NCI-H1436 (cell line): Measurements from ENCODE around the gene ADGRD1.
A peak's percentile ranks its signal among the peaks of the same experiment; 100 is the strongest.

Experiments
- DNase-seq: peaks from one replicate; lab custom pipeline; 2025; lab: John Stamatoyannopoulos, UW

The ADGRD1 gene

DNA sequence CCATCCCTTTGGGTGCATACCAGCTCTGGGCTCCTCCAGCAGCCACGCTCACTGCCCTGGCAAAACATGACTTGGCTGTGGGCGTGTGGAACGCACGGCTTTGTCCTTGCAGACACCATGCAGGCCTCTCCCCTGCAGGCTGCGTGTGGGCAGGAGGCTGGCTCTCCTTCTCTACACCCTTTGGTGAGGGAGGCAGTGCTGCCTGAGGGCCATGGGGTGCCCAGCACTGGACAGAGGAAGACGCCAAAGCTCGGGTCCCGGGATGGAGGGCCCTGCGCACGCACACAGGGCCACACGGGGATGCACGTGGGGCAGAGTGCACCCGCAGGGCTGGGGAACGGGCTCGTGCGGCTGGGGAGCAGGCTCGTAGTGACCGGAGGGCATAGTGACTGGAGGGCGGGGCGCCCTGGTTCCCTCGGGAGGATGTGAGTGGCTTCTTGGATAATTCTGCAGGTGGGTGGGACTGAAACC is 89.7 kb downstream of the ADGRD1 start:
- DNase-seq, result no peak

DNA sequence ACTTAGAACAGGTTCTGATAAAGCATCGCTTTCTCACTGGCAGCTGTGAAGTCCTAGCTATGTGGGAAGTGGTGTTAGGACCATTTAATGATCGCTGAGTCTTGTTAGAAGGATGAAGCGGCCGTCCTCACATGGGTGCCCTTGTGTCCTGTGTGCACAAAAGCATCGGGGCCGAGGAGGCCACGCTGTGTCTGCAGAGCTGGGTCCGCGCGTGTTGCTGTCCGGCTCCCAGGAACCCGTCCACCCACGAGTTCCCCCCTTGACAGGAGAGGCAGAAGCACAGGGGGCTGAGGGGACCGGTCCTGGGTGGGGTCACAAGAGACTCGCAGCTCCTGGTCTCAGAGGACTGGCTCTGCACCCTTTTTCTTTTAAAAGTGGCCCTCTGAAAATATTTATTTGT is 90.4 kb downstream of the ADGRD1 start:
- DNase-seq, result no peak

DNA sequence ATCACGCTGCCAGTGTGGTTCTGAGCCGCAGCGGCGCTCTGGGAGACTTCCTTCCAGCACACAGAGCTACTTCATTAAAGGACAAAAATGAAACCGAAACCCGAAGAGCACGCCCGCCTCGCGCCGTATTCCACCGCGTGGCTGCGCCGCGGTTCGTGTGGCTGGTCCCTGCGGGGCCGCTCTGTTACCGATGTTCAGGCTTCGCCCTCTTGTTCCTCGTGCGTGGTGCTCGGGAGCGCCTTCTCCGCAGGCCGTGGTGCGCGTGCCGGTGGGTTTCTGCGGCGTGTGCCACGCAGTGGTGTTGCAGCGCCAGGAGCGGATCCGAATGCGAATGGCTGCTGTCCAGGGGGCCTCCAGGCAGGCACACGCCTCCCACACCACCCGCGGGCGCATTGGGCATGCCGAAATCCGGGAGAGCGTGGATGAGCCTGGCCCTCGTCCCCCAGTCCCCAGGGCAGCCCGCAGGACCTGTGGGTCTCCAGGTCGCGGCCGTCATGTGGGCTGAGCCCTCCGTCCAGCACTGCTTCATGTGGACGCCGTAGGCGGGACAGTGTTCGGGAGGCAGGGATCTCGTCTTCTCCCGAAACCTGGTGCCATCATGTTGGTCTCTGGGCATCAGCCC is 91.2 kb downstream of the ADGRD1 start:
- peak; percentile 29 for DNase-seq

GRCh38 chr12:131045705-131046460 is 92.2 kb downstream of the ADGRD1 start:
- no peak for DNase-seq

DNA sequence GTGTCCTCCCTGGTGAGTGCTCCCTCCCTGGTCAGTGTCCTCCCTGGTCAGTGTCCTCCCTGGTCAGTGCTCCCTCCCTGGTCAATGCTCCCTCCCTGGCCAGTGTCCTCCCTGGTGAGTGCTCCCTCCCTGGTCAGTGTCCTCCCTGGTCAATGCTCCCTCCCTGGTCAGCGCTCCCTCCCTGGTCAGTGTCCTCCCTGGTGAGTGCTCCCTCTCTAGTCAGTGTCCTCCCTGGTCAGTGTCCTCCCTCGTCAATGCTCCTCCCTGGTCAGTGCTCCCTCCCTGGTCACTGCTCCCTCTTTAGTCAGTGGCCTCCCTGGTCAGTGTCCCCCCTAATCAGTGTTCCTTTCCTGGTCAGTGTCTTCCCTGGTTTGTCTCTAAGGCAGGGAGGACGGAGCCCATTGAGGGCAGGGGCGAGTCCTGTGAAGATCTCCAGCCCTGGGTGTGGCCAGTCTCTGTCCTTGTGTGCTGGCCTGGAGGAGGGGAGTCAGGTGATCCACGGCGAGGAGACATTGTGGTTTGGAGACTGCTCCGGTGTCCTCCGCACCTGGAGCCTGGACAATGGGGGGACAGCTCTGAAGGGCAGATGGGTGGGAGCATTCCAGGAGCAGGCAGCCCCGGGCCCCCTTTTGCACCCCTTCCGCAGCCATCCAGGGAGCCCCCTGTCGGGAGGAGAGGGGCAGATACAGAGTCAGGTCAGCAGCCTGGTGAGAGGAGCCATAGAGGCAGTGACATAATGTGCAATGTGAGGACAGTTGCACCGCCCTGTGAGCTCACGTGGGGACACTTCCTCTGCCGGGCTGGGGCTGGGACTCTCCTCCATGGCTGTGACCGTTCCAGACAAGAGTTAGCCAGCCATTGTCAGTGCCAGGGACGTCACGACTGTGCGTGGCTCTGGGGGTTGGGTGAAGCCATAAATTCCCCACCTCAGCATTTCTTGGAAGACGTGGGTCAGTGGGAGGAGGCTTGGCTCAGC is 93.4 kb downstream of the ADGRD1 start:
- DNase-seq, result no peak

GRCh38 chr12:131047789-131048610 is 94.3 kb downstream of the ADGRD1 start:
- no peak for DNase-seq

- no peak for DNase-seq
Measured at GRCh38 chr12:131048611-131048990, 94.9 kb downstream of the ADGRD1 start.

DNA sequence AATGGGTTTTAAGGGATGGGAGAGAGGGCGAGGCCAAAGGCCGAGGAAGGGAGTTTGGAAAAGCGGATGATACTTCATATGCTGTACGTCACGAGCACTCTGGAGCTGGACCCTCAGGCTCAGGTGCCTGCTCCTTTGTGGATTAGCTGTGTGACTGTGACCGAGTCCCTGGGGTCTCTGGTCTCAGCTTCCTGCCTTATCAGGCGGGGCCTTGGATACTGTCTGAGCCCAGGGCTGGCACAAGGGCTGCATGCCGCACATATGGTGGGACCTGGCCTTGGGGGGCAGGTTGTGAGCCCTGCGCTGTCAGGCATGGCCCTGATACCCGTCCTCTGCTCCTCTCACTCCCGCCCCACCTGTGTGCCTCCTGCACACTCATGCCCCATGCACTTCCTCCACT is 95.3 kb downstream of the ADGRD1 start:
- no peak for DNase-seq

GRCh38 chr12:131049549-131050339 is 96.0 kb downstream of the ADGRD1 start:
- DNase-seq, result no peak

DNA sequence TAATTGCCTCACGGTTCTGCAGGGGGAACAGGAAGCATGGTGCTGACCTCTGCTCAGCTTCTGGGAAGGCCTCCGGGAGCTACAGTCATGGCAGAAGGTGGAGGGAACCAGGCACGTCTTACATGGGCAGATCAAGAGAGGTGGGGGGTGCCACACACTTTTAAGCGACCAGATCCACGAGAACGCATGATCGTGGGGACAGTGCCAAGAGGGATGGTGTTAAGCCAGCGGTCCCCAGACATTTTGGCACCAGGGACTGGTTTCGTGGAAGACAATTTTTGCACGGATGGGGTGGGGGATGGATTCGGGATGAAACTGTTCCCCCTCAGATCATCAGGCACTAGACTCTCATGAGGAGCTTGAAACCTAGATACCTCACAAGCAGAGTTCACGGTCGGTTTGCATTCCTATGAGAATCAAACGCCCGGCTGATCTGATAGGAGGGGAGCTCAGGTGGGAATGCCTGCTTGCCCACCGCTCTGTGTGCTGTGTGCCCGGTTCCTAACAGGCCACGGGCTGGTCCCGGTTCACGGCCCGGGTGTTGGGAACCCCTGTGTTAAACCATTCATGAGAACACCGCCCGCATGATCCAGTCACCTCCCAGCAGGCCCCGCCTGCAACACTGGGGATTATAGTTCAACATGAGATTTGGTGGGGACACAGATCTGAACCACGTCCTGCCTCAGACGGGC is 96.9 kb downstream of the ADGRD1 start:
- DNase-seq, result no peak

DNA sequence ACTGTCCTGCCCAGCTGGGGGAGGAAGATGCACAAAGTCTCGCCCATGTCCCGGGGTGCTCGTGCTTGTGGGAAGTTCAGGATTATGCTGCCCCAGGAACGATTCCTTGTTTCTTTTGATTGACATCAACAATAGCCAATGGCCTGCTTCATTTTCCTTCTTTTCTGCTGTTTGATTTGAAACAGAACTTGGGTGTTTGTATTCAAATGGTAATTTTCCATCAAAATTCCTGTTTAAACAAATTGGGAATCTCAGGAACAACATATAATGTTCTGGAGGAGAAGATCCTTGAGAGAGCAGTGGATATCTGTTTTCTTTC is 97.4 kb downstream of the ADGRD1 start:
- DNase-seq, result no peak

GRCh38 chr12:131052063-131052781 is 98.5 kb downstream of the ADGRD1 start:
- no peak for DNase-seq

GRCh38 chr12:131052929-131053328 is 99.2 kb downstream of the ADGRD1 start:
- no peak for DNase-seq

- DNase-seq, result no peak
Measured at GRCh38 chr12:131053567-131053966, 99.9 kb downstream of the ADGRD1 start.

DNA sequence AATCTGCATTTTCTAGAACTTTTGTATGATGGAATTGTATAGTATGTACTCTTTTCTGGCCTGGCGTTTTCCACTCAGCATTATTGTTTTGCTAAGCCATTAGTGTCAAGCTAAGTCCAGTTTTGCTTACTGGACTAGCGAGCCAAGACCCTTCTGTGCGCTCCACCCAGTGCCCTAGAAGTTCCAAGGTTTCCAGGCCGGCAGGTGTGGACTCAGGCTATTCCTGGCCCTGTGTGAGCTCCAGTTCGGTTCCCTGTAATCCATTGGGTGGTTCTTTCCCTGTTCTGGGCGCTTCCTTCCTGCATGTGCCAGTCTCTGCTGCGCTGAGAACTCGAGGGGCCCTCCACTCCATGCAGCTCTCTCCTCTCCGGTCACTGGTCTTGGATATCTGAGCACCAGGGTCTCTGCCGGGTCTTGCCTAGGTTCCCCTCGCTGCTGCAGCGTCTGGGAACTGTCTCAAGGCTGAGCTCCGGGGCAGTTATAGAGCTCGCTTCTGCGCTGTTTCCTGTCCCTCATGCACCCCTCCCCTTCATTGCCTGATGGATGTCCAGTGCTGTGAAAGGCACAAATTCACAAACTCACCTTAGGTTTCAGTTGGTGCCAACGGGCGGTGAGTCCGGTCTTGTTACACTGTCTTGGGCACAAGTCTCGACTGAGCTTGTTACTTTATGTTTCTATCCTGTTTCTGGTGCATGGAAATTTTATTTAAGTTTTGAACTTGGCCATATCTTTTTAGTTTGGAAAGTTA is 100.8 kb downstream of the ADGRD1 start:
- no peak for DNase-seq

- DNase-seq, result no peak
Measured at GRCh38 chr12:131055093-131055465, 101.4 kb downstream of the ADGRD1 start.

DNA sequence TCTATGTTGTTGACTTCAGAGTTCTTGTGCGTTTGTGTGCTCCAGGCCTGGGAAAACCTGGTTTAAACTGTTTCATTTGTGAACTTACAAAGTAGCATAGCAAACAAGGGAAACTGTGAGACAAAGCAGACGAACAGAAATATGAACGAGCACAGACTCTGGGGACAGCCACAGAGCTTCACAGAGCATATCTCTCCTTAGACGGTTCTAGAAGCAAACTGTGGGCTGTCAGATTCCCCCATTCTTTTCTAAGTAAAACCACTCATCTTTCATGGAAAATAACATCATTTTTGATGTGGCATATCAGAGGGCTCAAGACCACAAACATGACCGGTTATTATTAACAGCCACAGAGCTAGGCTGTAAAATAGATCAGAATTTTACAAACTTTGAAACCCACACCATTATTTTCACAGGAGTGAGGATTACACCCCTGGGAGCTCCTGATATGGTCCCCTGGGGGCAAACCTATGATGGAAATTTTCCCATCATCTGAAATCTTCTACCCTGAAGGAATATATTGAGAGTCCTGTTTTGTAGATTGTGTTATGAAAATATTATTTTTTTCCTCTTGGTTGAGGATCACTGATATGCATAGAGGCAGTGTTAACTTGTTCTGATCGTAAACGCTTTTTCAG is 102.0 kb downstream of the ADGRD1 start:
- DNase-seq, result no peak

DNA sequence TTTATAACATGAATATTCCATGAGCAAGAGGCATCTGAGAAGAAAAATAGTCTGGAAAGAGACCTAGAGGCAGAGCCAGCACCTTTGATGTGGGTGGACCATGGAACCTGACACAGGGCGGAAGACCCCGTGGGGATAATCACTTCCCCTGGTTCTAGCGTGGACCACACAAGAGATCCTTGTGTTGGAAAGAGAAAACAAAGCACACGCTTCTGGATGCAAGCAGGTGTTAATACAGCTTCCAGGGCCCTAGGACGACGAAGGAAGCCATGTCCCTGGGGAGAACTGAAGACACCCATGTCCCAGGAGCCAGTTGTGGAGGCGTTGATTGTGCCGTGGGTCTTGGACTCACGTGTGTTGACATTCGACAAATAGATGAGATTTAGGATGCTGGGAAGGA is 102.9 kb downstream of the ADGRD1 start:
- no peak for DNase-seq
